ENCODE results near the gene SLC22A23. TPM values are rescaled to one million over a fixed set of nuclear protein-coding genes. Genes with fewer than 3 reads are reported as not detected.

The SLC22A23 gene
- total RNA-seq, 1 experiment from 2014 or later = 38.2 TPM

GRCh38 chr6:3501826-3502500 is 45.1 kb upstream of the SLC22A23 start (continued):
- TF ChIP-seq, protein P1, sequence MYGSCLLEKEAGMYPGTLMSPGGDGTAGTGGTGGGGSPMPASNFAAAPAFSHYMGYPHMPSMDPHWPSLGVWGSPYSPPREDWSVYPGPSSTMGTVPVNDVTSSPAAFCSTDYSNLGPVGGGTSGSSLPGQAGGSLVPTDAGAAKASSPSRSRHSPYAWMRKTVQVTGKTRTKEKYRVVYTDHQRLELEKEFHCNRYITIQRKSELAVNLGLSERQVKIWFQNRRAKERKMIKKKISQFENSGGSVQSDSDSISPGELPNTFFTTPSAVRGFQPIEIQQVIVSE (CRISPR knock-in tag; IDR thresholded peaks at IDR 0.05; ENCODE audit: borderline replicate concordance) = no peak

GRCh38 chr6:3500262-3501014 is 43.6 kb upstream of the SLC22A23 start:
- no peak overlapping the region for H3K4me3 Mint-ChIP-seq
- DNase-seq (ENCODE audit: low spot score) (no peak), ATAC-seq (no peak)
- ChIA-PET CTCF (interaction anchor here (1.2 to 1.6 kb wide), 2 partner anchors 10 to 11 kb away, joined by 3 to 4 read pairs; no protein-coding TSS in a partner anchor), POLR2A (interaction anchor here (0.7 kb wide), 1 partner anchor 1525 kb away, joined by 3 read pairs; no protein-coding TSS in a partner anchor)
- TF ChIP-seq EMX1 (CRISPR knock-in tag; IDR thresholded peaks at IDR 0.05) (no peak), ARID4B (CRISPR knock-in tag; IDR thresholded peaks at IDR 0.05; ENCODE audit: borderline replicate concordance) (no peak), ZNF138 (CRISPR knock-in tag; conservative IDR thresholded peaks at IDR 0.05) (no peak), TEAD1 (CRISPR knock-in tag; IDR thresholded peaks at IDR 0.05) (no peak), ESRRA (CRISPR knock-in tag; IDR thresholded peaks at IDR 0.05; ENCODE audit: borderline replicate concordance) (no peak), NFE2L1 (CRISPR knock-in tag; IDR thresholded peaks at IDR 0.05) (no peak), FOXJ3 (CRISPR knock-in tag; IDR thresholded peaks at IDR 0.05; ENCODE audit: borderline replicate concordance) (no peak), IRF2 (CRISPR knock-in tag; IDR thresholded peaks at IDR 0.05; ENCODE audit: borderline replicate concordance, low read depth) (no peak), RORB (CRISPR knock-in tag; IDR thresholded peaks at IDR 0.05) (no peak), NFATC4 (CRISPR knock-in tag; IDR thresholded peaks at IDR 0.05) (no peak), OVOL2 (CRISPR knock-in tag; IDR thresholded peaks at IDR 0.05; ENCODE audit: borderline replicate concordance) (no peak), FOXP1 (CRISPR knock-in tag; IDR thresholded peaks at IDR 0.05; ENCODE audit: borderline replicate concordance) (no peak)
- TF ChIP-seq, protein P2, sequence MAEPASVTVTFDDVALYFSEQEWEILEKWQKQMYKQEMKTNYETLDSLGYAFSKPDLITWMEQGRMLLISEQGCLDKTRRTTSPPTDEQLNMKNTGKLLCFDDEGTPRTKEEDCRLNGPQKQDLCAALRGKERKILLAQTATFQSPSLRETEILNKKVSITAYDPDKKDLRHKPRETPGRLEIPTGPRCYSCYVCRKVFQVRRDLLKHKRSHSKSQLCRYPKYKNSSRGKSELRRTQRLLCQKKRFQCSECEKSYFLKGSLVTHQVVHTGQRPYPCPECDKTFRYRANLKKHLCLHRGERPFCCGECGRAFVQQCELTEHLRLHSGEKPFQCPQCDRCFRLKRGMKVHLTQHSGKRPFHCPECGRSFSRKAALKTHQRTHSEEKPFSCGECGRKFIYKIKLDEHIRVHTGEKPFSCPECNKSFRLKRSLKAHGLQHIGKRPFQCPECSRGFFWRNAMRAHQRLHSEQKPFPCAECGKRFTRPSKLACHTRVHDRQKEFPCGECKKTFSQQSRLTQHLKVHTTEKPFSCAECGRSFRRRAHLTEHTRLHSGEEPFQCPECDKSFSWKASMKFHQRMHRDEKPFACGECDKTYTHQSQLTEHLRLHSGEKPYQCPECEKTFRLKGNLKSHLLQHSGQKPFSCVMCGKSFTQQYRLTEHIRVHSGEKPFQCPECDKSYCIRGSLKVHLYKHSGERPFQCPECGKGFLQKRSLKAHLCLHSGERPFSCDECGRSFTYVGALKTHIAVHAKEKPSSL (CRISPR knock-in tag; conservative IDR thresholded peaks at IDR 0.05) = no peak
- H3K27ac Mint-ChIP-seq = no peak overlapping the region
- peaks cover 17% of the 10 kb centered on the region for H3K4me1 Mint-ChIP-seq
- peaks cover 16% of the 10 kb centered on the region for H3K9me3 Mint-ChIP-seq
- H3K27me3 Mint-ChIP-seq (ENCODE audit: low read depth) = peaks cover 15% of the 10 kb centered on the region
- H3K36me3 Mint-ChIP-seq = peaks cover 3% of the 10 kb centered on the region; the same call in 1 of the 2 replicates

DNA sequence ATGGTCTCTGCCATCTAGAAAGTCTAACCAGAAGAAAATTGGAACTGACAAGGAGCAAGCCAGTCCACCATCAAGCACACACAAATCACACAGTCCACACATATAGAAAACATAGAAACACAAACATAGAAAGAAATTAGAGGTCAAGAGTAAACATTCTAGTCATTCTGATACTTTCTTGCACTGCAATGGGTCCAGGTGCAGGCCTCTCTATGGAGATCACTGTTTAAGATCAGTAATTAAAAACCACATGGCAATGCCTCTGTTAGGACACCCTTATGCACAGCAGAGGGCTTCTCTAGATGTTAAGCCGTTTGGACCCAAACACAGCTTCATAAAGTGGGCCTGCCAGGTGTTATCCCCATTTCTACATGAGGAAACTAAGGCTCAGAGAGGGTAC is 42.8 kb upstream of the SLC22A23 start:
- DNase-seq (ENCODE audit: low spot score) (no peak), ATAC-seq (no peak)
- Mint-ChIP-seq H3K27ac (no peak overlapping the region), H3K9me3 (peaks cover 19% of the 10 kb centered on the region), H3K27me3 (ENCODE audit: low read depth) (peaks cover 12% of the 10 kb centered on the region), H3K4me1 (peaks cover 17% of the 10 kb centered on the region), H3K36me3 (no peaks in the 10 kb centered on the region), H3K4me3 (no peak overlapping the region)
- ChIA-PET POLR2A (no interaction called here), CTCF (no interaction called here)
- TF ChIP-seq E2F5 (CRISPR knock-in tag; IDR thresholded peaks at IDR 0.05) = no peak
- no peak for TF ChIP-seq ZNF219 (CRISPR knock-in tag; IDR thresholded peaks at IDR 0.05; ENCODE audit: borderline replicate concordance)
- no peak for TF ChIP-seq AFF4 (CRISPR knock-in tag; IDR thresholded peaks at IDR 0.05; ENCODE audit: borderline replicate concordance)
- TF ChIP-seq ZNF263 (CRISPR knock-in tag; IDR thresholded peaks at IDR 0.05; ENCODE audit: low read depth) = no peak
- TF ChIP-seq ZNF138 (CRISPR knock-in tag; conservative IDR thresholded peaks at IDR 0.05) = no peak
